HG03354 (cell line): Measurements from ENCODE around the gene UBE2E1.
A peak's percentile ranks its signal among the peaks of the same experiment; 100 is the strongest.

Experiments used
- ATAC-seq: cut with Tn5 transposase; IDR thresholded peaks from one replicate; pipeline ENCODE4 v1.9.1; 2021; ENCODE audit warnings: mild to moderate bottlenecking; ENCODE audit not compliant: unreplicated experiment, poor library complexity, severe bottlenecking

The UBE2E1 gene

GRCh38 chr3:23817508-23818223, 11.9 kb downstream of the UBE2E1 start:
- no peak for ATAC-seq

DNA sequence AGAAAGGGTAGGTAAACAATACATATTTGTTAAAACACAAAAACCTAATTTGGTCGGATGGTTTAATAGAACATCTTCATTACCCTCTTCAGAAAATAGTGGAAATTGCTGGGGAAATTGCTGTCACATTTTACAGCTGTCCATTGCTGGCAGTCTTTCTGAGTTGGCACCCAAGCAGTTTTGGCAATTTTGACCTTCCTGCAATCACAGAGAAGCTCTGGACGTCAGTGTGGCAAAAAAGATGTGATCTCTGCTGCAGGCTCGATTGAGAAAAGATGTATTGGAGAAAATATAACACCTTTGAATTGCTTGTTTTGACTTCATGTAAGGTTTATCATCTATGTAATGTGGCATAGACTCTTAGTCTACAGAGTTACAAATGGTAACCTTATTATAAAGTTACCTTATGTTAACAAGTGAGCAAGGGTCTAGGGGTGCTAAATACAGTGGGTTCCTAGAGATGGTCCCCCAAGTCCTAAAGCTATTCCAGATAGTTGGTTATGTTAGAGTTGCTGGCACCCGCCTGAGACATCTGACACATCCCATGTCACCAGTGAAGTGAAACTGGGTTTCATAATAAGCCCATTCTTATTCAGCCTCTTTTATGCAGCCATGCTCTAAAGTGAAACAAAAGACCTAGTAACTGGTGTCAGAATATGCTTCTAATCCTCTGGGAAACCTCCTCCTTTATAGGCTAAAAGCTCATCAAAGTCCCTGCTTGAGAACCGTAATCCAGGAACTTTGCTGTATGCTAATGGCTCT, 14.0 kb downstream of the UBE2E1 start:
- ATAC-seq: no peak

- ATAC-seq: no peak
These were observed 15.1 kb downstream of the UBE2E1 start for GRCh38 chr3:23820888-23821287.

- ATAC-seq: no peak
These were observed 16.1 kb downstream of the UBE2E1 start for GRCh38 chr3:23821858-23822257.

GRCh38 chr3:23822559-23822958, 16.8 kb downstream of the UBE2E1 start:
- no peak for ATAC-seq

- no peak for ATAC-seq
These were observed 17.9 kb downstream of the UBE2E1 start for GRCh38 chr3:23823620-23824019.

- ATAC-seq: no peak
These were observed 19.1 kb downstream of the UBE2E1 start for GRCh38 chr3:23824699-23825444.

- no peak for ATAC-seq
These were observed 20.0 kb downstream of the UBE2E1 start for GRCh38 chr3:23825802-23826201.

DNA sequence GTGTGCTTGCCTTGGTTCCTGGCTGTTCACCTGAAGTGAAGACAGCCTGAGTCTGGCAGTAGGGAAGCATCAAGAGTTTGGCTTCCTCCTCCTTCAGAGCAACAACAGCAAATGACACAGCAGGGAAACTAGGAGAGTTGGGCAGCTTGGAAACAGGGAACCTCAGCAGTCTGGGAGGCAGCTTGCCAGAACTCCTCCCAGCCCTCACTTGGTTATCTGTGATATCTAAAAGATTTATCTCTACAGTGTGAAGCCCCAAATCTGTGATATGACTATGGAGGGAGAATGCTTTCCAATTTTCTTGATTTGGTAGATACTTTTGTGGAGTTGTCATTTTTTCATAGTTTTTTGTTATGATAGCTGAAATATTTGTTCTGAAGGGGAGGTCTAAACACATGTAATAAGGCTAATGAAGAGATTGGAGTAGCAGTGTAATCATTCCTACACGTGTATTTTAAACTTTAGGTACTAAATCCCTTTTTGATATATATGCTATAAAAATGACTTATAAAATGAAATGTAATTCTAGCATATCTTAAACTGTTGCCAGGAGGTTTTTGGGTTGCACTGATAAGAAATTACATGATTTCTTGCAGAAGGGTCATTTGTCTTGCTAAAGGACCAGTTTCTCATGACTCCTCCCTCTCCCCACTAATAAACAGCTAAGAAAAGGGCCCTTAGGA, 20.8 kb downstream of the UBE2E1 start:
- no peak for ATAC-seq

- ATAC-seq: peak; percentile 69
These were observed 23.6 kb downstream of the UBE2E1 start for GRCh38 chr3:23829242-23829934.

- peak; percentile 85 for ATAC-seq
These were observed 25.2 kb downstream of the UBE2E1 start for GRCh38 chr3:23830869-23831484.

DNA sequence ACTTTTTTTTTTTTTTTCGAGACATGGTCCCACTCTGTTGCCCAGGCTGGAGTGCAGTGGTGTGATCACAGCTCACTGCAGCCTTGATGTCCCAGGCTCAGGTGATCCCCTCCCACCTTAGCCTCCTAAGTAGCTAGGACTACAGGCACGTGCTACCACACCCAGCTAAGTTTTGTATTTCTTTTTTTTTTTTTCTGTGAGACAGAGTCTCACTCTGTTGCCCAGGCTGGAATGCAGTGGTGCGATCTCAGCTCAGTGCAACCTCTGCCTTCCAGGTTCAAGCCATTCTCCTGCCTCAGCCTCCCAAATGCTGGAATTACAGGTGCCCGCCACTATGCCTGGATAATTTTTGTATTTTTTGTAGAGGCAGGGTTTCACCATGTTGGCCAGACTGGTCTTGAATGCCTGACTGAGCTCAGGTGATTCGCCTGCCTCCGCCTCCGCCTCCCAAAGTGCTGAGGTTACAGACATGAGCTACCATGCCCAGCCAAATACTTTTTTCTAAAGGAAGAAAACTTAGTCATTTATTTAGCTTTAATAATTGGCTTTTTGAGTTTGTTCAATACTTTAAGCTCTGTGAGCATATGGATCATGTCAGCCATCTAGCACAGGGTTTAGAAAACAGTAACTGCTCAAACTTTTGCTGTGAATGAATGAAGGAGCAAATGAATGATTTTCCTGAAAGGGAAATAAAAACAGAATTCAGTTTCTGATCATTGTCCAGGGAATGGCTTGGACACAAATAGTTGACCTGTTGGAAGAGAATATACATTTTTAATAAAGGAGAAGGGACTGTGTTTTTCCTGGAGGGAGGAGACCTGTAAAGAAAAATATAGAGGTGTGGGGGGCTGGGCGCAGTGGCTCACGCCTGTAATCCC, 26.0 kb downstream of the UBE2E1 start:
- ATAC-seq: peak; percentile 9

- ATAC-seq: no peak
These were observed 26.8 kb downstream of the UBE2E1 start for GRCh38 chr3:23832523-23832922.

DNA sequence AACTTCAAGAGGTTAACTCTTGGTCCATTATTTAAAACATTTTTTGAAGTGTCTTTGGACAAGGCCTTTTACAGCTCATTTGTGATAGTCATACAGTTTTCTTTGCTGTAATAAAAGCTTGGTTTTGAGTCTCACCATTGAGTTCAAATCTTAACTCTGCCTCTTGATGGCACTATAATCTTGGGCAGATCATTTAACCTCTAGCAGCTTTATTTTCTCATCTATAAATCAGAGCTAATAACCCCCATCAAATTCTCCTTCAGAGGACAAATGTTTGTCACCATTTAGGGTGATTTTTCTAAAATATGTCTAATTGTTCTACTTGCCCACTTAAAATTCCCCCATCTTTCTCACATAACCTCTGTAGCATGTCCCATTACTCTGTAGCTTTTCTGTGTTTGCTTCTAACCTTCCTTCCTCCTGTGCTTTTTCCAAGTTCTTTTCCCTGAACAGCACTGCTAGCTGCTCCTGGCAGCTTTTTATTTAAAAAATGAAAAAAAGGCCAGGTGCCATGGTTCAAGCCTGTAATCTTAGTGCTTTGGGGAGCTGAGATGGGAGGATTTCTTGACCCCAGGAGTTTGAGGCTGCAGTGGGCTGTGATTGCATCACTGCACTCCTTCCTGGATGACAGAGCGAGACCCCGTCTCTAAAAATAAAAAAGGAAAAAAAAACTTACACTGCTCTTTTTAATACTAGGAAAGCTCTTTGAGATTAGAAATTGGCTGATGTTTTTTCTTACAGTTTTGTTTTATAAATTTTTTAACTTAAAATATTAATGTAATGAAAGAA, 28.5 kb downstream of the UBE2E1 start:
- no peak for ATAC-seq

DNA sequence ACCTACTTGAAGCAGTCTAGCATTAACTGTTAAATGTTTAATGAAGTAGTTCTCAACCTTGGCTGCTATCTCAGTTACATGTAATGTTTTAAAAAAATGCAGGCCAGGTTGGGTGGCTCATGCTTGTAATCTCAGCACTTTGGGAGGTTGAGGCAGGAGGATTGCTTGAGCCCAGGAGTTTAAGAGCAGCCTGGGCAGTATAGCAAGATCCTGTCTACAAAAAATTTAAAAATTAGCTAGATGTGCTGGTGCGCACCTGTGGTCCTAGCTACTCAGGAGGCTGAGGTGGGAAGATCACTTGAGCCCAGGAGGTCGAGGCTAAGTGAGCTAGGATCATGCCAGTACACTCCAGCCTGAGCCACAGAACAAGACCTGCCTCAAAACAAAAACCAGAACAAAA, 29.3 kb downstream of the UBE2E1 start:
- no peak for ATAC-seq

DNA sequence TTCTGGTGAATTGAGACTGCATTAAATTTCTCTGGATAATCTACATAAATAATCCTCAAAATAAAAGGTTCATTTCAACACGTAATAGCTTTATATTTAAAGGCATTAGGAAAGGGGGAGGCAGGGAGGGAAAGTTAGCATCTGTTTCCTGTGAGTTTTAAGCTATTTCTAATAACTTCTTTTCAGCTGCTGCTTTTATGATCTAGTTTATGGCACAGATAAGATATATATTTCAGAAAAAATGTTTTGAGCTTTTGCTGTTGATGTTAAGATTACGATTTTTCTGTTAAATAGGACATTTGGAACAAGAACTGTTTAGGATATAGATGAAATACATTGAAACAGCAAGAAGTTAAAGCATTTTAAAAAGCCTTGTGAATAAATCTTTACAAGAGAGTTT, 30.0 kb downstream of the UBE2E1 start:
- no peak for ATAC-seq

- ATAC-seq: no peak
These were observed 30.9 kb downstream of the UBE2E1 start for GRCh38 chr3:23836536-23837230.
